Measurements from ENCODE around the gene KRTAP4-11.

DNA sequence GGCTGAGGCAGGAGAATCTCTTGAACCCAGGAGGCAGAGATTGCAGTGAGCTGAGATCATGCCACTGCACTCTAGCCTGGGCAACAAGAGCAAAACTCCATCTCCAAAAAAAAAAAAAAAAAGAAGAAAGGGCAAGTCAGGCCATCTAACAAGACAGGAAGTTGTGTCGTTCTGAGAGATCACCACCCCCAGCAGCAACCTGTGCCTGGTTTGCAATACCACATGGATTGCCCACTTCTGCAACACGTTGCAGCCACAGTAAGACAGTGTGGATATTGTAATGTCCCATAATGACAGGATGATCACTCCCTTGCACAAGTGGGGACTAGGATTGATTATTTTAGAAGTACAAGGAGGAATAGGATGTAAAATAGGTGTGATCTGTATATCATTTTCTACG lies 49.1 kb downstream of the KRTAP4-11 start:
- TF ChIP-seq SIN3A (IDR thresholded peaks at IDR 0.05; ENCODE audit: borderline replicate concordance, insufficient read depth, low read length) (no peak), REST (IDR thresholded peaks at IDR 0.05; ENCODE audit: insufficient read depth in 1 of 2, low read depth in 2 of 2, low read length in 2 of 2) (no peak), POLR2AphosphoS5 (IDR thresholded peaks at IDR 0.05; ENCODE audit: low read depth, low read length) (no peak), TAF1 (IDR thresholded peaks at IDR 0.05; ENCODE audit: borderline replicate concordance, insufficient read depth, low read length) (no peak), FOXP2 (optimal IDR thresholded peaks at IDR 0.05; ENCODE audit: borderline replicate concordance, extremely low read depth, extremely low read length, insufficient read depth) (no peak)

Measured in PFSK-1 (cell line).